Epithelial cell of alveolus of lung (primary cell): ENCODE data around the gene GTF2E1. TPM values are rescaled to one million over a fixed set of nuclear protein-coding genes. Genes with fewer than 3 reads are reported as not detected.

Experiments used
- total RNA-seq: library from RNA; depleted of rRNA; stranded (reverse); fragments of >200 nt; gene quantifications from 2 replicates; pipeline ENCODE4 v1.2.1, GENCODE V29; 2015

Gene GTF2E1
- total RNA-seq = 10.8 and 12.0 TPM in 2 replicates

DNA sequence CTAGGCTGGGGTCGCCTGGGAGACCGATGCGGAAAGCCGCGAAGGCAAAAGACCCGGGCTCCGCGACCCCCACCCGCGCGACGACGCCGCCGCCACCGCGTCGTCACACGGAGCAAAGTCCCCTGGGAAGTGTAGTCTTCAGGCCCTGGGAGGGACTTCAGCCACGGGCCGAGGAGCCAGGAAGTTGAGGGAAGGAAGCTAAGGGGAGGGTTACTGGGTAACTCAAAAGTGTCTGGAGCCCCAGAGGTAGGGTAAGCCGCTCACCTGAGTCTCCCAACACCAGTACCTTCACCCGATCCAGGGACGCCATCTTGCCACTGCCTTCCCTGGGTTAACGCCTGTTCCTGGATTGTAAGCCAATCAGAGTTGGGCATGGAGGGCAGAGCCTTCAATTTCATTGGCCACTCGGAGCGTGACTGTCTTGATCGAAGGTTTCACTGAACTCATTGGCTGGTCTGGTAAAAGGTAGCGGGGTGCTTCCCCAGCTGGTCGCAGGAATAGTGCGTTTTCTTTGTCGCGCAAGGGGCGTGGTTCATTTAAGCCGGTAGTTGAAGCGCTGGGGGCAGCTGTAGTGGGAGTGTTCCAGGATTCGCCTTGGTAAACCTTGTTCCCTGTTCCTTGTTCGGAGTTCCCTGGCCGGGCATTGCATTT is at the start of gene GTF2E1, which contains the start of gene RABL3:
TSS of gene GTF2E1 (plus strand) at position 547 of the 651 bp plus-strand sequence. CDS start 7,809 bp downstream, outside the sequence.
TSS of gene RABL3 (minus strand) at position 319 of the 651 bp plus-strand sequence. CDS start at position 310, 9 bp downstream.

Other genes with a start within 250 kb of the GTF2E1 start
- 112 and 146 TPM in 2 replicates for gene NDUFB4, start 146.4 kb upstream of the GTF2E1 start, total RNA-seq
- 0.13 TPM in 1 of 2 replicates, not detected in the other for gene HGD, start 60.5 kb upstream of the GTF2E1 start, total RNA-seq
- 10.1 and 10.9 TPM in 2 replicates for gene RABL3, start 228 bp upstream of the GTF2E1 start, total RNA-seq
- gene STXBP5L, start 165.5 kb downstream of the GTF2E1 start, total RNA-seq = not detected in 2 replicates